Hippocampal formation (tissue), 2 donors: ENCODE data around the gene SLC5A10.

Source experiments
- DNase-seq, 2 donors: peaks; one replicate each; lab custom pipeline; 2025; lab: John Stamatoyannopoulos, UW

SLC5A10 gene

GRCh38 chr17:18984273-18985114 lies 32.5 kb downstream of the SLC5A10 start:
- no peak for DNase-seq

GRCh38 chr17:18985475-18985874 lies 33.5 kb downstream of the SLC5A10 start:
- no peak for DNase-seq

- DNase-seq, result no peak
These were observed 34.7 kb downstream of the SLC5A10 start for GRCh38 chr17:18986541-18987229.

- DNase-seq, result no peak
These were observed 35.3 kb downstream of the SLC5A10 start for GRCh38 chr17:18987230-18987610.

GRCh38 chr17:18987862-18988545 lies 36.0 kb downstream of the SLC5A10 start:
- DNase-seq, result no peak

GRCh38 chr17:18988546-18989173 lies 36.7 kb downstream of the SLC5A10 start:
- no peak for DNase-seq

GRCh38 chr17:18990331-18990730 lies 38.4 kb downstream of the SLC5A10 start:
- DNase-seq, result no peak

GRCh38 chr17:18991531-18992315 lies 39.8 kb downstream of the SLC5A10 start:
- no peak for DNase-seq

- no peak for DNase-seq
These were observed 40.6 kb downstream of the SLC5A10 start for GRCh38 chr17:18992454-18993130.

- no peak for DNase-seq
These were observed 42.1 kb downstream of the SLC5A10 start for GRCh38 chr17:18993905-18994526.

- DNase-seq, result no peak
These were observed 42.7 kb downstream of the SLC5A10 start for GRCh38 chr17:18994631-18995030.

GRCh38 chr17:18995220-18995619 lies 43.3 kb downstream of the SLC5A10 start:
- DNase-seq, result no peak

- no peak for DNase-seq
These were observed 44.5 kb downstream of the SLC5A10 start for GRCh38 chr17:18996458-18996857.

GRCh38 chr17:18997650-18998196 lies 45.8 kb downstream of the SLC5A10 start:
- no peak for DNase-seq

GRCh38 chr17:18999394-18999793 lies 47.4 kb downstream of the SLC5A10 start:
- DNase-seq, result no peak

- DNase-seq, result no peak
These were observed 47.9 kb downstream of the SLC5A10 start for GRCh38 chr17:18999911-19000310.

- no peak for DNase-seq
These were observed 48.8 kb downstream of the SLC5A10 start for GRCh38 chr17:19000531-19001325.

GRCh38 chr17:19001907-19002590 lies 50.1 kb downstream of the SLC5A10 start:
- no peak for DNase-seq
